IMR-90 (cell line): ENCODE data around the gene BMP2K. TPM values are rescaled to one million over a fixed set of nuclear protein-coding genes. Genes with fewer than 3 reads are reported as not detected.

Experiments
- ATAC-seq: fragments of 200-7000 bp; cut with Tn5 transposase; 2 replicates; pipeline ENCODE4 v1.9.1; 2020; ENCODE audit warnings: low read depth, mild to moderate bottlenecking, moderate library complexity
- BruUV-seq: library from RNA; stranded (reverse); fragments of 400-500 nt; replicated peaks from 2 replicates; lab custom pipeline; 2021; lab: Mats Ljungman, UMichigan
- CTCF ChIA-PET: fragments of 300-600 bp; formaldehyde crosslinking; extraction: SDS; loops from one replicate; lab custom pipeline; 2021; ENCODE audit warnings: antibody characterized with exemption; lab: Yijun Ruan, JAX
- POLR2A ChIA-PET: fragments of 300-600 bp; sonication (Branson Sonifier 250); formaldehyde crosslinking; loops from one replicate; lab custom pipeline; 2022; ENCODE audit warnings: antibody characterized with exemption; ENCODE audit not compliant: unreplicated experiment; lab: Charles Lee
- DNase-seq: peaks from one replicate; pipeline ENCODE4 v3.0.0; 2013
- H2AFZ ChIP-seq: replicated peaks from 2 replicates; pipeline ENCODE3; 2013; ENCODE audit warnings: low read length, mild to moderate bottlenecking; ENCODE audit not compliant: poor library complexity
- H2AK5ac ChIP-seq: 2 replicates; pipeline ENCODE4 v1.6.1; 2013; ENCODE audit warnings: low read depth, low read length, inconsistent platforms
- H2AK9ac ChIP-seq: replicated peaks from 2 replicates; pipeline ENCODE3; 2013; ENCODE audit warnings: mild to moderate bottlenecking, low read depth, low read length, moderate library complexity; ENCODE audit not compliant: poor library complexity
- H2BK120ac ChIP-seq: 2 replicates; pipeline ENCODE4 v1.6.1; 2013; ENCODE audit warnings: low read depth, low read length, inconsistent platforms
- H2BK15ac ChIP-seq: 3 replicates; pipeline ENCODE4 v1.6.1; 2013; ENCODE audit warnings: low read depth, low read length, inconsistent platforms
- H2BK20ac ChIP-seq: 2 replicates; pipeline ENCODE4 v1.6.1; 2013; ENCODE audit warnings: low read depth, mild to moderate bottlenecking, inconsistent platforms, low read length, moderate library complexity
- H2BK5ac ChIP-seq: 2 replicates; pipeline ENCODE4 v1.6.1; 2013; ENCODE audit warnings: mild to moderate bottlenecking, low read depth, low read length, inconsistent platforms; ENCODE audit not compliant: poor library complexity, severe bottlenecking
- H3K14ac ChIP-seq: replicated peaks from 2 replicates; pipeline ENCODE4 v1.6.1; 2013; ENCODE audit warnings: low read depth, low read length, inconsistent platforms
- H3K18ac ChIP-seq: 2 replicates; pipeline ENCODE4 v1.6.1; 2013; ENCODE audit warnings: low read depth, low read length, control low read depth
- H3K23ac ChIP-seq: 2 replicates; pipeline ENCODE4 v1.6.1; 2013; ENCODE audit warnings: low read depth, low read length, inconsistent platforms
- H3K27ac ChIP-seq: 2 replicates; pipeline ENCODE4 v1.5.1; 2013; ENCODE audit warnings: mild to moderate bottlenecking, control low read depth, low read length; ENCODE audit not compliant: insufficient read depth
- H3K27me3 ChIP-seq: 2 replicates; pipeline ENCODE4 v1.6.1; 2013; ENCODE audit warnings: low read length; ENCODE audit not compliant: control insufficient read depth, insufficient read depth
- H3K36me3 ChIP-seq: 2 replicates; pipeline ENCODE4 v1.6.1; 2013; ENCODE audit warnings: low read length, mixed read lengths; ENCODE audit not compliant: control insufficient read depth, insufficient read depth
- H3K4ac ChIP-seq: 2 replicates; pipeline ENCODE4 v1.6.1; 2013; ENCODE audit warnings: low read depth, low read length, inconsistent platforms
- H3K4me1 ChIP-seq: 2 replicates; pipeline ENCODE4 v1.6.1; 2013; ENCODE audit warnings: low read length, mixed read lengths; ENCODE audit not compliant: control insufficient read depth, insufficient read depth
- H3K4me2 ChIP-seq: 2 replicates; pipeline ENCODE4 v1.6.1; 2013; ENCODE audit warnings: low read depth, mild to moderate bottlenecking, control low read depth, low read length, moderate library complexity
- H3K4me3 ChIP-seq: 2 replicates; pipeline ENCODE4 v1.5.1; 2013; ENCODE audit warnings: low read depth, mild to moderate bottlenecking, control low read depth, low read length, moderate library complexity; ENCODE audit not compliant: insufficient read depth
- H3K56ac ChIP-seq: 2 replicates; pipeline ENCODE4 v1.6.1; 2013; ENCODE audit warnings: low read length, inconsistent platforms; ENCODE audit not compliant: insufficient read depth; ENCODE audit errors: extremely low read depth
- H3K79me1 ChIP-seq, 2 experiments: 2 replicates each; pipeline ENCODE4 v1.6.1; 2013; ENCODE audit warnings: low read length in 2 of 2, inconsistent platforms in 1 of 2, low read depth in 1 of 2
- H3K9ac ChIP-seq: 2 replicates; pipeline ENCODE4 v1.6.1; 2013; ENCODE audit warnings: low read depth, low read length, control low read depth
- H3K9me1 ChIP-seq: 2 replicates; pipeline ENCODE4 v1.6.1; 2013; ENCODE audit warnings: low read length, inconsistent platforms; ENCODE audit not compliant: insufficient read depth
- H3K9me3 ChIP-seq: 2 replicates; pipeline ENCODE4 v1.6.1; 2013; ENCODE audit warnings: low read length; ENCODE audit not compliant: control insufficient read depth, insufficient read depth
- H4K20me1 ChIP-seq: 2 replicates; pipeline ENCODE4 v1.6.1; 2013; ENCODE audit warnings: low read length, inconsistent platforms; ENCODE audit not compliant: insufficient read depth
- H4K5ac ChIP-seq: 2 replicates; pipeline ENCODE4 v1.6.1; 2013; ENCODE audit warnings: mild to moderate bottlenecking, low read depth, low read length, control low read depth
- H4K8ac ChIP-seq, 2 experiments: 2 replicates each; pipeline ENCODE4 v1.6.1; 2013; ENCODE audit warnings: low read depth in 2 of 2, low read length in 2 of 2, control low read depth in 1 of 2, inconsistent platforms in 1 of 2
- H4K91ac ChIP-seq: 2 replicates; pipeline ENCODE4 v1.6.1; 2013; ENCODE audit warnings: low read depth, low read length, inconsistent platforms; ENCODE audit not compliant: insufficient read depth
- BHLHE40 ChIP-seq: fragments of 150-350 bp; IDR thresholded peaks from 2 replicates; pipeline ENCODE4 v1.6.1; 2016; ENCODE audit warnings: mild to moderate bottlenecking, low read depth, low read length
- CEBPB ChIP-seq: IDR thresholded peaks from 2 replicates; pipeline ENCODE4 v1.6.1; 2012; ENCODE audit warnings: low read depth, low read length, improper control_type of control experiment
- CHD1 ChIP-seq: IDR thresholded peaks from 2 replicates; pipeline ENCODE4 v1.6.1; 2012; ENCODE audit warnings: low read depth, low read length, improper control_type of control experiment
- CTCF ChIP-seq: conservative IDR thresholded peaks from 2 replicates; pipeline ENCODE4 v1.5.1; 2012; ENCODE audit warnings: mild to moderate bottlenecking, low read depth, low read length, improper control_type of control experiment
- FOS ChIP-seq: fragments of 150-350 bp; IDR thresholded peaks from 2 replicates; pipeline ENCODE4 v1.6.1; 2016; ENCODE audit warnings: low read depth, low read length
- MAFK ChIP-seq: IDR thresholded peaks from 2 replicates; pipeline ENCODE4 v1.6.1; 2012; ENCODE audit warnings: low read depth, low read length, improper control_type of control experiment
- MAZ ChIP-seq: IDR thresholded peaks from 2 replicates; pipeline ENCODE4 v1.6.1; 2012; ENCODE audit warnings: low read depth, mild to moderate bottlenecking, low read length, improper control_type of control experiment, moderate library complexity, borderline replicate concordance
- MXI1 ChIP-seq: IDR thresholded peaks from 2 replicates; pipeline ENCODE4 v1.6.1; 2012; ENCODE audit warnings: low read depth, mild to moderate bottlenecking, low read length, moderate library complexity, borderline replicate concordance
- NFE2L2 ChIP-seq: fragments of 150-350 bp; IDR thresholded peaks from 2 replicates; pipeline ENCODE4 v1.6.1; 2016; ENCODE audit warnings: low read depth, mild to moderate bottlenecking, low read length
- POLR2A ChIP-seq: IDR thresholded peaks from 2 replicates; pipeline ENCODE4 v1.6.1; 2012; ENCODE audit warnings: mild to moderate bottlenecking, low read depth, low read length
- RAD21 ChIP-seq: IDR thresholded peaks from 2 replicates; pipeline ENCODE4 v1.6.1; 2012; ENCODE audit warnings: low read length, improper control_type of control experiment
- RCOR1 ChIP-seq: IDR thresholded peaks from 2 replicates; pipeline ENCODE4 v1.6.1; 2012; ENCODE audit warnings: mild to moderate bottlenecking, low read length, improper control_type of control experiment; ENCODE audit not compliant: insufficient replicate concordance
- RFX5 ChIP-seq: IDR thresholded peaks from 2 replicates; pipeline ENCODE4 v1.8.0; 2012; ENCODE audit warnings: low read depth, mild to moderate bottlenecking, low read length, moderate library complexity
- SMC3 ChIP-seq: fragments of 150-350 bp; IDR thresholded peaks from 2 replicates; pipeline ENCODE4 v1.6.1; 2016; ENCODE audit warnings: low read depth, mild to moderate bottlenecking, antibody characterized with exemption, low read length, moderate library complexity
- USF2 ChIP-seq: fragments of 150-350 bp; IDR thresholded peaks from 2 replicates; pipeline ENCODE4 v1.6.1; 2017; ENCODE audit warnings: mild to moderate bottlenecking, antibody characterized with exemption, low read length, low read depth
- WGBS, 2 experiments: methylation state at CpG; one replicate each; pipeline versions ENCODE4 v1.1.5 to v1.1.7; 2013; ENCODE audit warnings: missing lambda C conversion rate in 2 of 2; ENCODE audit not compliant: insufficient read length in 1 of 2; ENCODE audit errors: extremely low coverage in 2 of 2; 5-methylcytosine and 5-hydroxymethylcytosine counted together
- dilution Hi-C: fragments of 300-500 bp; cut with HindIII; formaldehyde crosslinking; loops from one replicate; pipeline ENCODE4 v1.14.3; 2018; ENCODE audit warnings: low sequenced_read_pairs; ENCODE audit not compliant: unreplicated experiment
- in situ Hi-C: fragments of 300-500 bp; cut with MboI; formaldehyde crosslinking; loops from 3 replicates; pipeline ENCODE4 v1.14.3; 2019; ENCODE audit warnings: low sequenced_read_pairs, inconsistent platforms, mixed read lengths
- intact Hi-C: fragments of 100-400 bp; cut with micrococcal nuclease; formaldehyde crosslinking; loops from 2 replicates; pipeline ENCODE4 v1.10.0; 2022
- polyA plus RNA-seq, 3 experiments: library from polyadenylated mRNA; depleted of rRNA; stranded (reverse); fragments of >200 nt; gene quantifications; 2 replicates each; pipeline ENCODE4 v1.2.3, GENCODE V29; 2012; ENCODE audit warnings: low replicate concordance in 1 of 3
- total RNA-seq: library from RNA; depleted of rRNA; stranded (reverse); fragments of >200 nt; gene quantifications from 2 replicates; pipeline ENCODE4 v1.2.3, GENCODE V29; 2012
- TF ChIP-seq, protein P1 (sequence below): fragments of 150-350 bp; IDR thresholded peaks from 2 replicates; pipeline ENCODE4 v1.6.1; 2016; ENCODE audit warnings: low read depth, mild to moderate bottlenecking, low read length, moderate library complexity, borderline replicate concordance

Gene BMP2K
- total and polyA plus RNA-seq, 2 of the 4 experiments (the other 2 are of a cell fraction), result 15.8 to 46.1 TPM

GRCh38 chr4:78937837-78938236 lies 161.7 kb downstream of the BMP2K start:
- no peak overlapping the region for H4K91ac ChIP-seq
- 100% methylated on average over 2 of the region's 4 CpGs; no CpG with 5 or more reads in 1 of the 2 experiments for WGBS, 2 experiments
- no peak overlapping the region for H4K5ac ChIP-seq
- no peak overlapping the region for H2BK15ac ChIP-seq
- H3K4me1 ChIP-seq, result peaks cover 2% of the 10 kb centered on the region; the same call in 1 of the 2 replicates
- intact Hi-C loops (loop anchor here (10.0 kb wide), 1 partner anchor 973 kb away; no protein-coding TSS in a partner anchor), dilution Hi-C loops (no loop called here), in situ Hi-C loops (loop anchor here (25.0 kb wide), 1 partner anchor 1399 kb away; the partner anchor contains the start of gene CFAP299)
- H2BK20ac ChIP-seq, result no peak overlapping the region
- H3K4ac ChIP-seq, result no peak overlapping the region
- ATAC-seq (no peak), DNase-seq (peak; percentile 16)
- H2BK120ac ChIP-seq, result no peak overlapping the region; the same call in 1 of the 2 replicates
- peaks cover under 1% of the 10 kb centered on the region for H3K27me3 ChIP-seq
- H2AK5ac ChIP-seq, result peak overlapping the region; percentile 10; the same call in 1 of the 2 replicates
- H2AFZ ChIP-seq, result no peak overlapping the region
- H3K9me1 ChIP-seq, result peaks cover 3% of the 10 kb centered on the region
- H3K18ac ChIP-seq, result no peak overlapping the region
- no peak overlapping the region for H2BK5ac ChIP-seq
- peak overlapping the region; percentile 63 for H3K4me2 ChIP-seq
- ChIA-PET POLR2A (no interaction called here), CTCF (interaction anchor here (1.0 kb wide), 1 partner anchor 11 kb away, joined by 3 read pairs; no protein-coding TSS in a partner anchor)
- H3K36me3 ChIP-seq, result no peaks in the 10 kb centered on the region; the same call in 1 of the 2 replicates
- H3K23ac ChIP-seq, result peak overlapping the region; percentile 70
- no peak overlapping the region for H3K56ac ChIP-seq
- H3K27ac ChIP-seq, result no peak overlapping the region
- H3K79me1 ChIP-seq, result peaks cover 17 to 19% of the 10 kb centered on the region in 2 experiments
- no peak overlapping the region for H3K14ac ChIP-seq
- TF ChIP-seq FOS, result no peak
- TF ChIP-seq CTCF, result no peak
- TF ChIP-seq MAFK, result no peak
- TF ChIP-seq RFX5, result no peak
- TF ChIP-seq BHLHE40, result no peak
- no peak for TF ChIP-seq CHD1
- no peak for TF ChIP-seq MXI1
- no peak for TF ChIP-seq RCOR1
- TF ChIP-seq, protein P1, sequence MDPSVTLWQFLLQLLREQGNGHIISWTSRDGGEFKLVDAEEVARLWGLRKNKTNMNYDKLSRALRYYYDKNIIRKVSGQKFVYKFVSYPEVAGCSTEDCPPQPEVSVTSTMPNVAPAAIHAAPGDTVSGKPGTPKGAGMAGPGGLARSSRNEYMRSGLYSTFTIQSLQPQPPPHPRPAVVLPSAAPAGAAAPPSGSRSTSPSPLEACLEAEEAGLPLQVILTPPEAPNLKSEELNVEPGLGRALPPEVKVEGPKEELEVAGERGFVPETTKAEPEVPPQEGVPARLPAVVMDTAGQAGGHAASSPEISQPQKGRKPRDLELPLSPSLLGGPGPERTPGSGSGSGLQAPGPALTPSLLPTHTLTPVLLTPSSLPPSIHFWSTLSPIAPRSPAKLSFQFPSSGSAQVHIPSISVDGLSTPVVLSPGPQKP, result no peak
- TF ChIP-seq MAZ, result no peak
- no peak for TF ChIP-seq CEBPB
- TF ChIP-seq RAD21, result no peak
- TF ChIP-seq NFE2L2, result no peak
- TF ChIP-seq POLR2A, result no peak
- TF ChIP-seq USF2, result no peak
- no peak for TF ChIP-seq SMC3
- BruUV-seq, result no TSS peak
- no peak overlapping the region for H2AK9ac ChIP-seq
- no peaks in the 10 kb centered on the region for H3K9me3 ChIP-seq
- no peak overlapping the region for H3K4me3 ChIP-seq
- H4K8ac ChIP-seq, result no peak overlapping the region
- no peak overlapping the region for H3K9ac ChIP-seq
- no peaks in the 10 kb centered on the region; the same call in 1 of the 2 replicates for H4K20me1 ChIP-seq
